ENCODE results near the gene TSC2.
"Not testable (repeated sequence)": the region's sequence is repeated elsewhere in the genome, so short reads cannot be mapped to it uniquely, and the experiment has no call there.

TSC2 gene

GRCh38 chr16:2111009-2111353 lies 63.2 kb downstream of the TSC2 start:
- H3K23ac ChIP-seq (ENCODE audit: low read depth, low read length, poor library complexity); H3K4me3 ChIP-seq (ENCODE audit: low read length in 2 of 2); DNase-seq (ENCODE audit: low spot score); H4K8ac ChIP-seq (ENCODE audit: low read depth, low read length); H4K91ac ChIP-seq (ENCODE audit: low read depth, low read length, poor library complexity); H2AK5ac ChIP-seq (ENCODE audit: low read depth, low read length); H3K4ac ChIP-seq (ENCODE audit: low read length); H3K27ac ChIP-seq (replicated peaks; ENCODE audit: low read length); H3K79me1 ChIP-seq (ENCODE audit: low read depth, low read length); H3K18ac ChIP-seq (ENCODE audit: low read length); H3K4me2 ChIP-seq (ENCODE audit: insufficient read depth, low read length, poor library complexity, severe bottlenecking); H2BK12ac ChIP-seq (ENCODE audit: low read length); H3K14ac ChIP-seq (ENCODE audit: low read length); H3K27me3 ChIP-seq (ENCODE audit: control insufficient read depth in 3 of 3, insufficient read depth in 3 of 3, low read depth in 1 of 3, low read length in 3 of 3); H2BK5ac ChIP-seq (ENCODE audit: low read length); H2AFZ ChIP-seq (ENCODE audit: low read length); H3K4me1 ChIP-seq (ENCODE audit: control insufficient read depth in 2 of 2, insufficient read depth in 1 of 2, low read depth in 1 of 2, low read length in 2 of 2); H2BK120ac ChIP-seq (ENCODE audit: low read depth, low read length); H2BK15ac ChIP-seq (ENCODE audit: low read length); H3K9ac ChIP-seq (ENCODE audit: low read depth, low read length, poor library complexity); H3K9me3 ChIP-seq (replicated peaks in 1 of 2; ENCODE audit: control insufficient read depth in 2 of 2, insufficient read depth in 1 of 2, low read depth in 1 of 2, low read length in 2 of 2): not testable (repeated sequence)
- peaks cover 0 to 32% of the 10 kb centered on the region in 2 donors for H3K36me3 ChIP-seq (replicated peaks in 1 of 2; ENCODE audit: control insufficient read depth in 2 of 2, insufficient read depth in 2 of 2, low read length in 2 of 2)
- WGBS, 2 donors (ENCODE audit: extremely low coverage in 2 of 2, insufficient read length in 2 of 2, insufficient replicate concordance in 1 of 2), result no CpG with 5 or more reads among the region's 36 CpGs

DNA sequence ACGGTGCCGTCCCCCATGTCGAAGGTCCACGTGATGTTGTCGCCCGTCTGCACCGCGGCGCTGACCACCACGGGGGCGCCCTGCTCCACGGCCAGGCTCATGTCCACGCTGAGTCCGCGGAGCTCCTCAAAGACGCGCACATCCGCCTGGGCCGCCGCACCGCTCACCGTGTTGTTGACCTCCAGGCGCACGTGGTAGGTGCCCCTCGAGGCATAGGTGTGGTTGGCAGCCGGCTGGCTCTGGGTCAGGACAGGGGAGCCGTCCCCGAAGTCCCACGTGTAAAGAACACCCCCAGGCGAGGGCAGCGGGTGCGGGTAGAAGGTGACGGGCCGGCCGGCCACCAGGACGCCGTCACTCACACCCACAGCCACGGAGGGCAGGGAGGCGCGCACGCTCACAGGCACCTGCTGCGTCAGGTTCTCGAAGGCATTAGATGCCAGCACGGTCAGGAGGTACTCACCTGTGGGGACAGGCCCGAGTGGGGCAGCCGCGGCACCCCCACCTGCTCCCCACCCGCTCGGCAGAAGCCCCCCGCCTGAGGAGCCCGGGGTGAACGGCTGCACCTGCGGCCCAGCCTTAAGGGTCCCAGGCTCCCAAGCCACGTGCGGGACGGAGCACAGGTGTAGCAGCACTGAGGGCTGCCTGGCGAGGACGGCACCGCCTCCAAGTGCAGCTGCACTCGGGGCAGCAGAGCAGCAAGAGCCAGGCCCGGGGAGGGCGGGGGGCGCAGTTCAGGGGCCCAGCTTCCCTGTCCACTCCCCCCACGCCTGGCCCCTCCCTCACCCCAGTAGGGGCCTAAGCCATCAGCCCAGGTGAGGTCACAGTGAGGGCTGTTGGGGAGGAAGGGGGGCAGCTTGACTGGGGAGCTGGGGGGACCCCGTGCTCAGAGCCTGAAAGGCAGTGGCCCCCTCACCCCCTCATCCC lies 63.9 kb downstream of the TSC2 start:
- H2AFZ ChIP-seq (ENCODE audit: low read length); H3K4me2 ChIP-seq (ENCODE audit: insufficient read depth, low read length, poor library complexity, severe bottlenecking); H3K18ac ChIP-seq (ENCODE audit: low read length); H2BK120ac ChIP-seq (ENCODE audit: low read depth, low read length); H3K23ac ChIP-seq (ENCODE audit: low read depth, low read length, poor library complexity); H4K91ac ChIP-seq (ENCODE audit: low read depth, low read length, poor library complexity); H2BK5ac ChIP-seq (ENCODE audit: low read length); H3K27me3 ChIP-seq (ENCODE audit: control insufficient read depth in 3 of 3, insufficient read depth in 3 of 3, low read depth in 1 of 3, low read length in 3 of 3); H4K8ac ChIP-seq (ENCODE audit: low read depth, low read length); H3K4me3 ChIP-seq (ENCODE audit: low read length in 2 of 2); H3K4ac ChIP-seq (ENCODE audit: low read length); H2AK5ac ChIP-seq (ENCODE audit: low read depth, low read length); H3K27ac ChIP-seq (replicated peaks; ENCODE audit: low read length); H2BK15ac ChIP-seq (ENCODE audit: low read length); H3K14ac ChIP-seq (ENCODE audit: low read length); DNase-seq (ENCODE audit: low spot score); H3K9me3 ChIP-seq (replicated peaks in 1 of 2; ENCODE audit: control insufficient read depth in 2 of 2, insufficient read depth in 1 of 2, low read depth in 1 of 2, low read length in 2 of 2); H3K9ac ChIP-seq (ENCODE audit: low read depth, low read length, poor library complexity); H3K4me1 ChIP-seq (ENCODE audit: control insufficient read depth in 2 of 2, insufficient read depth in 1 of 2, low read depth in 1 of 2, low read length in 2 of 2); H2BK12ac ChIP-seq (ENCODE audit: low read length); H3K79me1 ChIP-seq (ENCODE audit: low read depth, low read length): not testable (repeated sequence)
- no CpG with 5 or more reads among the region's 65 CpGs for WGBS, 2 donors (ENCODE audit: extremely low coverage in 2 of 2, insufficient read length in 2 of 2, insufficient replicate concordance in 1 of 2)
- peaks cover 0 to 32% of the 10 kb centered on the region in 2 donors for H3K36me3 ChIP-seq (replicated peaks in 1 of 2; ENCODE audit: control insufficient read depth in 2 of 2, insufficient read depth in 2 of 2, low read length in 2 of 2)

GRCh38 chr16:2112539-2113106 lies 64.8 kb downstream of the TSC2 start:
- not testable (repeated sequence) for H3K27ac ChIP-seq (replicated peaks; ENCODE audit: low read length); H2BK12ac ChIP-seq (ENCODE audit: low read length); H3K18ac ChIP-seq (ENCODE audit: low read length); H3K4ac ChIP-seq (ENCODE audit: low read length); H2BK120ac ChIP-seq (ENCODE audit: low read depth, low read length); H2BK5ac ChIP-seq (ENCODE audit: low read length); H3K14ac ChIP-seq (ENCODE audit: low read length); H3K9me3 ChIP-seq (replicated peaks in 1 of 2; ENCODE audit: control insufficient read depth in 2 of 2, insufficient read depth in 1 of 2, low read depth in 1 of 2, low read length in 2 of 2); H4K91ac ChIP-seq (ENCODE audit: low read depth, low read length, poor library complexity); H3K4me3 ChIP-seq (ENCODE audit: low read length in 2 of 2); DNase-seq (ENCODE audit: low spot score); H2BK15ac ChIP-seq (ENCODE audit: low read length); H3K23ac ChIP-seq (ENCODE audit: low read depth, low read length, poor library complexity); H2AK5ac ChIP-seq (ENCODE audit: low read depth, low read length); H2AFZ ChIP-seq (ENCODE audit: low read length); H3K4me2 ChIP-seq (ENCODE audit: insufficient read depth, low read length, poor library complexity, severe bottlenecking); H4K8ac ChIP-seq (ENCODE audit: low read depth, low read length); H3K79me1 ChIP-seq (ENCODE audit: low read depth, low read length); H3K9ac ChIP-seq (ENCODE audit: low read depth, low read length, poor library complexity); H3K27me3 ChIP-seq (ENCODE audit: control insufficient read depth in 3 of 3, insufficient read depth in 3 of 3, low read depth in 1 of 3, low read length in 3 of 3); H3K4me1 ChIP-seq (ENCODE audit: control insufficient read depth in 2 of 2, insufficient read depth in 1 of 2, low read depth in 1 of 2, low read length in 2 of 2)
- H3K36me3 ChIP-seq (replicated peaks in 1 of 2; ENCODE audit: control insufficient read depth in 2 of 2, insufficient read depth in 2 of 2, low read length in 2 of 2), result peaks cover 0 to 29% of the 10 kb centered on the region in 2 donors
- WGBS, 2 donors (ENCODE audit: extremely low coverage in 2 of 2, insufficient read length in 2 of 2, insufficient replicate concordance in 1 of 2), result no CpG with 5 or more reads among the region's 30 CpGs

DNA sequence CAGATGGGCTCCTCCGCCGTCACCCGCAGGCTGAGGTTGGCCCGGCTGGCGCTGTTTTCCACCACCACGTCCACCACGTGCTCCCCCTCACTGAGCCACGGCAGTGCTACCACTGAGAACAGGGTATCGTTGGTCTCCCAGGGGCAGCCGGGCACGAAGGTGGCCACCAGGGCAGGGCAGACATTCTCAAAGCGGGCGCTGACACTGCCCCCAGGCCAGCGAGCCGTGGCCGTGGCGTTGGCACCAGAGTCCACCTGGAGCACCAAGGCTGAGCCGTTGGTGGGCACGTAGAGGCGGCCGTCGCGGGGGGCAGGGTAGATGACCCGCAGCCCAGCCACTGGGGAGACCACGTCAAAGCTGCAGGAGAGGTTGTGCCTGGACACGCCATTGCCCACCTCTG lies 66.4 kb downstream of the TSC2 start:
- no CpG with 5 or more reads among the region's 26 CpGs for WGBS, 2 donors (ENCODE audit: extremely low coverage in 2 of 2, insufficient read length in 2 of 2, insufficient replicate concordance in 1 of 2)
- H4K8ac ChIP-seq (ENCODE audit: low read depth, low read length); H3K4me3 ChIP-seq (ENCODE audit: low read length in 2 of 2): not testable (repeated sequence)

More for the DNA sequence above, 66.4 kb downstream of the TSC2 start:
- not testable (repeated sequence) for H3K79me1 ChIP-seq (ENCODE audit: low read depth, low read length); H2AFZ ChIP-seq (ENCODE audit: low read length); H3K4me1 ChIP-seq (ENCODE audit: control insufficient read depth in 2 of 2, insufficient read depth in 1 of 2, low read depth in 1 of 2, low read length in 2 of 2); H2BK12ac ChIP-seq (ENCODE audit: low read length); H2AK5ac ChIP-seq (ENCODE audit: low read depth, low read length); H3K9me3 ChIP-seq (replicated peaks in 1 of 2; ENCODE audit: control insufficient read depth in 2 of 2, insufficient read depth in 1 of 2, low read depth in 1 of 2, low read length in 2 of 2); H3K14ac ChIP-seq (ENCODE audit: low read length); H2BK120ac ChIP-seq (ENCODE audit: low read depth, low read length); H3K4ac ChIP-seq (ENCODE audit: low read length); H3K18ac ChIP-seq (ENCODE audit: low read length); H3K9ac ChIP-seq (ENCODE audit: low read depth, low read length, poor library complexity); H3K27ac ChIP-seq (replicated peaks; ENCODE audit: low read length); H3K27me3 ChIP-seq (ENCODE audit: control insufficient read depth in 3 of 3, insufficient read depth in 3 of 3, low read depth in 1 of 3, low read length in 3 of 3); H2BK5ac ChIP-seq (ENCODE audit: low read length); H2BK15ac ChIP-seq (ENCODE audit: low read length); H4K91ac ChIP-seq (ENCODE audit: low read depth, low read length, poor library complexity); H3K23ac ChIP-seq (ENCODE audit: low read depth, low read length, poor library complexity); H3K4me2 ChIP-seq (ENCODE audit: insufficient read depth, low read length, poor library complexity, severe bottlenecking); DNase-seq (ENCODE audit: low spot score)
- H3K36me3 ChIP-seq (replicated peaks in 1 of 2; ENCODE audit: control insufficient read depth in 2 of 2, insufficient read depth in 2 of 2, low read length in 2 of 2), result peaks cover 0 to 17% of the 10 kb centered on the region in 2 donors
